GM10248 (cell line): ENCODE results near the gene GPATCH3.

Experiments
- CTCF ChIA-PET: fragments of 300-600 bp; sonication (Branson Sonifier 250); formaldehyde crosslinking; extraction: SDS; loops from one replicate; lab custom pipeline; 2021; ENCODE audit warnings: antibody characterized with exemption; lab: Yijun Ruan, JAX
- POLR2A ChIA-PET: fragments of 350-650 bp; sonication (Branson Sonifier 250); formaldehyde crosslinking; extraction: SDS; loops from one replicate; lab custom pipeline; 2020; ENCODE audit warnings: antibody characterized with exemption; lab: Yijun Ruan, JAX
- DNase-seq: peaks from one replicate; pipeline ENCODE4 v3.0.0; 2012; ENCODE audit errors: extremely low spot score
- TF ChIP-seq, protein P1 (sequence below): IDR thresholded peaks from 2 replicates; pipeline ENCODE4 v1.5.1; 2012; ENCODE audit warnings: mild to moderate bottlenecking, low read depth; ENCODE audit errors: extremely low read depth, missing control alignments, control extremely low read depth

GPATCH3 gene

DNA sequence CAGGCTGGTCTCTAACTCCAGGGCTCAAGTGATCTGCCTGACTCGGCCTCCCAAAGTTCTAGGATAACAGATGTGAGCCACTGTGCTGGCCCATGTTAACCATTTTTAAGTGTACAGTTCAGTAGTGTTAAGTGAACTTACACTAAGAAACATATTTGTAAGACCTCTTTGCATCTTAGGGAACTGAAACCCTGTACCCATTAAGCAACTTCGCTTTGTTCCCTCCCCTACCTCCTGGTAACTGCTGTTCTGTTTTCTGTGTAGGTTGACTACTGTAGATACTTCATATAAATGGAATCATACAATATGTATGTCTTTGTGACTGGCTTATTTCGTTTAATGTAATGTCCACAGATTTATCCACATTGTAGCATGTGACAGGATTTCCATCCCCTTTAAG lies 32.3 kb upstream of the GPATCH3 start:
- ChIA-PET CTCF (no interaction called here), POLR2A (no interaction called here)
- peak; percentile 71 for DNase-seq
- TF ChIP-seq, protein P1, sequence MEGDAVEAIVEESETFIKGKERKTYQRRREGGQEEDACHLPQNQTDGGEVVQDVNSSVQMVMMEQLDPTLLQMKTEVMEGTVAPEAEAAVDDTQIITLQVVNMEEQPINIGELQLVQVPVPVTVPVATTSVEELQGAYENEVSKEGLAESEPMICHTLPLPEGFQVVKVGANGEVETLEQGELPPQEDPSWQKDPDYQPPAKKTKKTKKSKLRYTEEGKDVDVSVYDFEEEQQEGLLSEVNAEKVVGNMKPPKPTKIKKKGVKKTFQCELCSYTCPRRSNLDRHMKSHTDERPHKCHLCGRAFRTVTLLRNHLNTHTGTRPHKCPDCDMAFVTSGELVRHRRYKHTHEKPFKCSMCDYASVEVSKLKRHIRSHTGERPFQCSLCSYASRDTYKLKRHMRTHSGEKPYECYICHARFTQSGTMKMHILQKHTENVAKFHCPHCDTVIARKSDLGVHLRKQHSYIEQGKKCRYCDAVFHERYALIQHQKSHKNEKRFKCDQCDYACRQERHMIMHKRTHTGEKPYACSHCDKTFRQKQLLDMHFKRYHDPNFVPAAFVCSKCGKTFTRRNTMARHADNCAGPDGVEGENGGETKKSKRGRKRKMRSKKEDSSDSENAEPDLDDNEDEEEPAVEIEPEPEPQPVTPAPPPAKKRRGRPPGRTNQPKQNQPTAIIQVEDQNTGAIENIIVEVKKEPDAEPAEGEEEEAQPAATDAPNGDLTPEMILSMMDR: no peak

DNA sequence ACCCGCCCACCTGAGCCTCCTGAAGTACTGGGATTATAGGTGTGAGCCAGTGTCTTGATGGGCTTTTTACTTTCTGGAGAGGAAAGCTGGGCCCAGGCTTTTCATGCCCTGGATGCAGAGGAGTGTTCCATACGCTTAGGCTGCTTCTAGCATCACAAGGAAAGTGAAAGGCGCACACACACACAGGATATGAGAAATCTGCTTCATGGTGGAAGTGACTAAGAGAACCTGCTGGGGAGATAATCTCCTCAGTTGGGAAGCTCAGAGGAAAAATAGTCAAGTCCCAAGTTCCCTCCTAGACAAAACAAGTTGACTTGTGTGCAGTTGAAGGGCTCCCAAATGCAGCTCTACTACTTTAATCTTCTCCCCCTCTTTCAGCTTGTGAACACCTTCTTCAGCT lies 23.4 kb upstream of the GPATCH3 start:
- TF ChIP-seq, protein P1: no peak
- POLR2A ChIA-PET: interaction anchor here (0.7 to 0.9 kb wide), 2 partner anchors 34 to 58 kb away, joined by 3 read pairs; partner anchors contain the start of gene GPN2
- no peak for DNase-seq
- CTCF ChIA-PET: interaction anchor here (1.1 kb wide), 2 partner anchors 9 to 19 kb away, joined by 3 read pairs; partner anchors contain the start of gene NR0B2

DNA sequence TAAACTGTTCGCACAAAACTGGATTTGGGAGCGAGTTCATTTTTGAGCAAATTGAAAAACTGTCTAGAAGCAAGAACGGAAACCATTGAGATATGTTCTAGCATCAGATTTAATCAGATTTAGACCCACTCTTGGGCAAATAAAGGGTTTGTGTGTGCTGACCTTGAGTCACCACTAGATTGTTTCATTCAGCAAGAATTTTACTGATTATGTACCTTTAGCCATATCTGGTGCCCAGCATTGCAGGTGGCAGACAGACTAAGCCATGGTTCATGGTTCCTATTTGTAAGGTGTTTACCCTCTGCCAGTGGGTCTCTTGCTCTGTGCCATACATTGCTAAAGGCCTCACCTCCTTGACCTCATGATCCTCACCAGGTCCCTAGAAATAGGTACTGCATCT lies 22.6 kb upstream of the GPATCH3 start:
- ChIA-PET POLR2A (no interaction called here), CTCF (interaction anchor here (1.1 kb wide), 1 partner anchor 20 kb away, joined by 3 read pairs; no protein-coding TSS in a partner anchor)
- DNase-seq: no peak
- TF ChIP-seq, protein P1: no peak

DNA sequence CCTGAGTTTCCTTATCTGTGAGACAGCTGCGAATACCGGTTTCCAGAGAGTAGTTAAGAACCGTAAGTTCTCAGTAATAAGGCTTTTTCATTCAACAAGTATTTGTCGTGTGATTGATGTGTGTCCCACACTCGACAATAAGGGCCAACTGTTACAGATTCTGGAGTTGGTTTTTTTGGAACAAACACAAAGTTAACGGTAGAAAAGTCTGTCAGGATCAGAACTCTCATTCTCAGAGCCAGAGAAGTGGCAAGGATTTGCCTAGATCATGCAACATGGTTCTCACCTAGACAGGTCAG lies 22.1 kb upstream of the GPATCH3 start:
- TF ChIP-seq, protein P1: no peak
- ChIA-PET POLR2A (no interaction called here), CTCF (interaction anchor here (1.4 kb wide), 1 partner anchor 15 kb away, joined by 6 read pairs; no protein-coding TSS in a partner anchor)
- no peak for DNase-seq

DNA sequence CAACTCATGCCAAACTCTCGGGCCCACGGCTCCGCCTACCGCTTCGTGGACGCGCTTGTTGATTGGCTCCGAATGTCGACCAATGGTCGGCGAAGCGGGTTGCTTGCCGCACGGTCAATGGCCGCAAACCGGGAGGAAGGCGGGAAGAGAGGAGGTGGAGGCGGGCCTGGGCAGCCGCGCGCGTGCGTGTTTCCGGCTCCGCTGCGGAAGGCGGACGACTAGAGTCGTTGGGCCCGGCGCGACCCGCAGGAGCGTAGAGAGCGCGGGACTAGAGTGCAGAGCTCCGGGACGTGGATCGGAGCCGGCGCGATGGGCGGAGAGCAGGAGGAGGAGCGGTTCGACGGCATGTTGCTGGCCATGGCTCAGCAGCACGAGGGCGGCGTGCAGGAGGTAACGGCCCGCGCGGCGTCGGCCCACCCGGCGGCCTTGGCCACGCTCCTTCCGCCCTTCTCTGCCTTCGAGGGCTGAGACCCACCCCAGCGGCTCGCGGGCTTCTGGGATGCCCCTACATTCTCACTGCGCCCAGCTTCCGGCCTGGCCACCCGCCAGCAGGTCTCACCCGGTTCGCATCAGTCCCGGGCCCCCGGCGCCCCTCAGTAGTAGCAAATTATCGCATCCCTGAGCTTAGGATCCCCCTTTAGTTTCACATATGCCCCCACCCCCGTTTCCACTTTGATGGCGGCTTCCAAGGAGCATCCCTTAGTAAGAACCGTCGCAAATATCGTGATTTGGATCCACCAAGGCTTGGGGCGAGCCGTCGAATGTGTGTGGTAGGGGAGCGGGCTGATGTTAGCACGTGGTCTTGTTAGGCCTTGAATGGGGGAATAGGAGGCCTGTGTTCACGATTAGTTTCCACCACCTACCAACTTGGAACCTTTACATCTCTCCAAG lies 21.5 kb upstream of the GPATCH3 start, which contains the start of gene NUDC:
Gene NUDC, plus strand, starts transcription at position 204 of the 891 bp plus-strand sequence. Its CDS starts 106 bp downstream, at position 310.
- peak; percentile 98 for DNase-seq
- POLR2A ChIA-PET: interaction anchor here (0.6 to 1.5 kb wide), 3 partner anchors 22 to 595 kb away, joined by 3 to 7 read pairs (median 6); partner anchors contain the start of gene GPATCH3
- TF ChIP-seq, protein P1: no peak
- CTCF ChIA-PET: interaction anchor here (1.4 kb wide), 1 partner anchor 14 kb away, joined by 6 read pairs; no protein-coding TSS in a partner anchor

DNA sequence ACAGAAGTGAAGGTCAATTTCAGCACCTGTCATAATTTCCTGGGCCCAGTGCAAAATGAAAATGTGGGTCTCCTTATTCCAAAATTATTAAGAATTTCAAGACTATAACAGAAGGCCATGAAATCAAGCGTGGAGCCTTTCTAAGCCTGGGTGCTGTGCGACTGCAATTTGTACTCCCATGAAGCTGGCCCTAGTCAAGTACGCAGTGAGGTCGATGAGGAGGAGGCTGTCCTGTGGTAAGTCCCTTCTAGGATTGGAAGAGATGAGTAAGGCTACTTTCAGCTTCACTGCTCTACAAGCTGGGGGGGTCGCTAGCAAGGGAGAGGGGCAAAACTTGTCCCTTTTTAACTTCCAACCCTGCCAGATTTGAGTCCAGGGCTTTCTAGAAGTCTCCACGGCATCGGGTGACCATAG lies 20.9 kb upstream of the GPATCH3 start:
- ChIA-PET CTCF (interaction anchor here (1.4 kb wide), 1 partner anchor 14 kb away, joined by 6 read pairs; no protein-coding TSS in a partner anchor), POLR2A (interaction anchor here (0.7 to 1.5 kb wide), 3 partner anchors 21 to 47 kb away, joined by 4 to 7 read pairs (median 6); partner anchors contain the start of gene GPATCH3)
- no peak for DNase-seq
- TF ChIP-seq, protein P1: no peak
